Endometrial microvascular endothelial cells (primary cell): ENCODE data around the gene FUT4. TPM values are rescaled to one million over a fixed set of nuclear protein-coding genes. Genes with fewer than 3 reads are reported as not detected.
"Not testable (repeated sequence)": the region's sequence is repeated elsewhere in the genome, so short reads cannot be mapped to it uniquely, and the experiment has no call there.

Experiments used
- in situ Hi-C: cut with HindIII; loops from 2 replicates; pipeline ENCODE4 v1.10.0; 2017; ENCODE audit warnings: low sequenced_read_pairs, low pct_unique_long_range_greater_than_20kb; ENCODE audit errors: inconsistent ontology term
- total RNA-seq: library from RNA; depleted of rRNA; stranded (reverse); fragments of >200 nt; gene quantifications from one replicate; pipeline ENCODE4 v1.2.3, GENCODE V29; 2015; ENCODE audit errors: inconsistent ontology term

FUT4 gene
- total RNA-seq, 1 donor from 2014 or later = 4.0 TPM

DNA sequence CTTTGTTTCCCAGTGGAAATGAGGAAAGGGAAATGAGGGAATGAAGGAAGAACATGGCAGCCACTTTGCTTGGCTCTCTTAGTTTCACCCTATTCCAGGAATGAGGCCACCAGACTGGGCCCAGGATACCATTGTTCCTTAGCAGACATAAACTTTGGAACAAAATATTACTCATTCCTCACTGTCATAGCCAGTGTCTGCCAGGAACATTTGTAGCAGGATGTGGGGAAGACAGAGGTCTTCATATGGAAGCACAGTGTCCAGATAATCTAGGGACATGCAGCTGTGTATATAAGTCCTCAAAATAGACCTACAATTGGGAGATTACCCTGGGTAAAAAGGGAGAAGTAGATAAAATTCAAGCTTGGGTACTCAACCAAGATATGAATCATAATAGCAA is 15.2 kb upstream of the FUT4 start:
- in situ Hi-C loops = no loop called here

DNA sequence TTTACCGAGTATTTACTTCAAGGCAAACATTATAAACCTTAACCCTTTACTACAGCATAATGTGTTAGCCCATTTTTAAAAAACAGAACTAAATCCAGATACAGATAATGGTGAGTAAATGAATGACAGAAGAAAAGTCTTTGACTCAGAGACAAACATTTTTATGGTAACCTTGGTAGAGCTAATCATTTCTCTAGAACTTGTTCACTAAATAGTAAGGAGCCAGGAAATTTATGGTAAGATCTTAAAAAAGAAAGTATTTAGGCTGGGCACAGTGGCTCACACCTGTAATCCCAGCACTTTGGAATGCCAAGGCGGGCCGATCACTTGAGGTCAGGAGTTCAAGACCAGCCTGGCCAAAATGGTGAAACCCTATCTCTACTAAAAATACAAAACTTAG is 11.5 kb upstream of the FUT4 start:
- in situ Hi-C loops = no loop called here

DNA sequence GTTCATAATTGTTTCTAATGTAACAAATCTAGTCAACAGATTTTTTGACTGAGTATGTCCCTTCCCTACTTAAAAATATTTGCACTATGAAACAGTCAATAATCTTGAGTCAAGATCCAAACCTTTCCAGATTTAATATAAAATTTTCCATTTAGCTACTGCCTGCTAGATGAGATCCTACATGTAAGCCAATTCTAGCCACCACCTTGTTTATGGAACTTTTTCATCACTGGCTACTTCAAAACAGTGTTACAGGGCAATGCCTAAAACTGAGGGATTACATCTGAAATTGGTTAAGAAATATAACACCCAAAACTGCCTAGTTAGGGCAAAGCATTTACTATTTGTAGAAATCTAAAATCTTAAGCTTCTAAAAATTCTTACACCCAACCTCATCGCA is 10.5 kb upstream of the FUT4 start:
- in situ Hi-C loops = no loop called here

DNA sequence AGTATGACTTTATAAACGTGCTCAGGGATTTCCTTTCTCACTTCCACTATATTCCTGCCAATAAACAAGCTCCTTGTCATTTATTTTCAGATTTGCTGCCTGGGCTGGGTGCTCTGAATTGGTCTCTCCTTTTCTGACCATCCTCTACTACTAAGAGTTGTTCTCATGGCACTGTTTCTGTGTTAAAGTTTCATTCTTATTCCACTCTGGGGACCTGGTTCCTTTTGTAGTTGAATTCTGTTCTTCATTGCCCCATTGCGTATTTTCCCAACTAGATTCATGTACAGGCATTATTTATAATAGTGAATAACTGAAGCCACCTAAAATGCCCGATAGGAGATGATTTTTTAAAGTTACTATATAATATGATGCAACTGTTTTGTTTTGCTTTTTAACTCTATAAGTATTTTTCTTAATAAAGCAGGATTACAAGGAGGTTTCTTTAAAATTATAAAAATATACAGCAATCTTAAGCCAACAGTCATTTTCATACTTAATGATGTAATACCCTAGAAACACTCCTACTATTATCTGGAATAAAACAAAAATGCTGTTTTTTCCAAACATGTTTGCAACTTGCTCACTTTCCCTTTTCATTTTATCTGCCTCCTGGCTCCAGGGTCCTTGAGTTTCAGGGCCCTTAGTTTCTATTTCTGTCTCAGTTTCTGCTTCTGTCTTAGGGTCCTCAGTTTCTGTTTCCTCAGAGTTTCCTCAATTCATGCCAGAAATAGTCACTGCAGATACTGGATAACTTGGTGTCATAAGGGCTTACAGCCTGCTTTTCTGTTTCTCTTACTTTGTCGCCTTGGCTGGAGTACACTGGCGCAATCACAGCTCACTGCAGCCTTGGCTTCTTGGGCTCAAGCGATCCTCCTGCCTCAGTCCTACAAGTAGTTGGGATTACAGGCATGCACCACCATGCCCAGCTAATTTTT is 9.8 kb upstream of the FUT4 start:
- in situ Hi-C loops = no loop called here

DNA sequence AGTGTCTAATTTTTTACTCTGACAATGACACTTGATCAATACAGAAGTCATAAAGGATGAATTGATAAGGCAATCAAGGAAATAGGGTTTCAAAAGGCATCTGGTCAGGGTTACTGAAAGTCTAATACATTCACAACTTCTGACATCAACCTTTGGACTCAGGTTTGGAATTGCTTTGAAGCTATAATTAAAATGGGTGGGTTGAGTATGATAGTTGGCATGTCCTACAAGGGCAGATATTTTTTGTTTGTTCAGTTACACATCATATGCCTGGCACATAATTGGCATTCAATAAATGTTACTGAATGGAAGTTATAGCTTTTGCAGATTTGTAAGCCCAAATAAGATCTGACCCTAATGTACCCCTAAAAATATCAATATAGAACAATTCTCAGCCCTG is 7.3 kb upstream of the FUT4 start:
- in situ Hi-C loops = no loop called here

DNA sequence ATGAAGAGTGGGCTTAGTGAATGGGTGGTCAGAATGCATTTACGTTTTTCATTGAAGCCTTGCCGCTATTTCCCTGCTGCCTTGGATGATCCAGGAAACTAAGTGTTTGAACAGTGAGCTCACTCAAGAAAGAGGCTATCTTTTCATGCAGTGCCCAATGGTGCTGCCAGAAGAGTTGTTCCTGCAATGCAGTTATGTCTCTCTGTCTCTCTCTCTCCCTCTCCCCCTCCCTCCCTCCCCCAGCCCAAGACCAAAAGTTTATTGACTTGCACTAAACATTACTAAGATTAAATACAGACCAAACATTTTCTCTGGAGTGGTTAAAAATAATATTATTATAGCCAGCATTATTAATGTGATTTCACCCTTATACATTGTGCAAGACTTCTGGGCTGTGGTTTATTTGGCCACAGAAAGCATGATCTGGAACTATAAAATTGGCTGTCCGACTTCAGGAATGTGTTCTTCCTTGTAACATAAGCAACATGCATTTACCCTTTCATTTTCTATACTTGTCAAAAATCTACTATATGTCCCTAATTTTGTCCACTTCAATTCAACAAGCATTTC is 6.6 kb upstream of the FUT4 start:
- in situ Hi-C loops = no loop called here

DNA sequence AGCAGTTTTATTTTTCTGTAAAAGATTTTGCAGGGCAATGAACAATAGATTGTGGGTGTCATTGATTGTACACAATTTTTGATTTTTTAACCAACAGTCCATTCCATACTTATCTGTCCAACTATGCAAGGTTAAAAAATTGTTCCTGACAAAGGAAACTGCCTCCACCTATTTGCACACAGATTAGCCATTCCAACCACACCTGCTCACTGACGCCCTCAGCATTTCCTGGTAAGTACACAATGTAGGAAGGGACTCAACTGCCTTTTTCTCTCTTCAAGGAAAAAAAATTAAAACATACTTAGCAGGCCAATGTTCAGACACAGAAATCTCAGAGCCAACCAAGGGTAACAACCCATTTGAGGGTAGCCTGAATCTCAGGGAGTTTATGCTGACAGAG is 4.3 kb upstream of the FUT4 start:
- in situ Hi-C loops = no loop called here

DNA sequence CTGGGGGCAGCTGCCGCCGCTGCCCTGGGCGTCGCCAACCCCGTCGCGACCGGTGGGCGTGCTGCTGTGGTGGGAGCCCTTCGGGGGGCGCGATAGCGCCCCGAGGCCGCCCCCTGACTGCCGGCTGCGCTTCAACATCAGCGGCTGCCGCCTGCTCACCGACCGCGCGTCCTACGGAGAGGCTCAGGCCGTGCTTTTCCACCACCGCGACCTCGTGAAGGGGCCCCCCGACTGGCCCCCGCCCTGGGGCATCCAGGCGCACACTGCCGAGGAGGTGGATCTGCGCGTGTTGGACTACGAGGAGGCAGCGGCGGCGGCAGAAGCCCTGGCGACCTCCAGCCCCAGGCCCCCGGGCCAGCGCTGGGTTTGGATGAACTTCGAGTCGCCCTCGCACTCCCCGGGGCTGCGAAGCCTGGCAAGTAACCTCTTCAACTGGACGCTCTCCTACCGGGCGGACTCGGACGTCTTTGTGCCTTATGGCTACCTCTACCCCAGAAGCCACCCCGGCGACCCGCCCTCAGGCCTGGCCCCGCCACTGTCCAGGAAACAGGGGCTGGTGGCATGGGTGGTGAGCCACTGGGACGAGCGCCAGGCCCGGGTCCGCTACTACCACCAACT is 1.0 kb downstream of the FUT4 start:
- in situ Hi-C loops = no loop called here

DNA sequence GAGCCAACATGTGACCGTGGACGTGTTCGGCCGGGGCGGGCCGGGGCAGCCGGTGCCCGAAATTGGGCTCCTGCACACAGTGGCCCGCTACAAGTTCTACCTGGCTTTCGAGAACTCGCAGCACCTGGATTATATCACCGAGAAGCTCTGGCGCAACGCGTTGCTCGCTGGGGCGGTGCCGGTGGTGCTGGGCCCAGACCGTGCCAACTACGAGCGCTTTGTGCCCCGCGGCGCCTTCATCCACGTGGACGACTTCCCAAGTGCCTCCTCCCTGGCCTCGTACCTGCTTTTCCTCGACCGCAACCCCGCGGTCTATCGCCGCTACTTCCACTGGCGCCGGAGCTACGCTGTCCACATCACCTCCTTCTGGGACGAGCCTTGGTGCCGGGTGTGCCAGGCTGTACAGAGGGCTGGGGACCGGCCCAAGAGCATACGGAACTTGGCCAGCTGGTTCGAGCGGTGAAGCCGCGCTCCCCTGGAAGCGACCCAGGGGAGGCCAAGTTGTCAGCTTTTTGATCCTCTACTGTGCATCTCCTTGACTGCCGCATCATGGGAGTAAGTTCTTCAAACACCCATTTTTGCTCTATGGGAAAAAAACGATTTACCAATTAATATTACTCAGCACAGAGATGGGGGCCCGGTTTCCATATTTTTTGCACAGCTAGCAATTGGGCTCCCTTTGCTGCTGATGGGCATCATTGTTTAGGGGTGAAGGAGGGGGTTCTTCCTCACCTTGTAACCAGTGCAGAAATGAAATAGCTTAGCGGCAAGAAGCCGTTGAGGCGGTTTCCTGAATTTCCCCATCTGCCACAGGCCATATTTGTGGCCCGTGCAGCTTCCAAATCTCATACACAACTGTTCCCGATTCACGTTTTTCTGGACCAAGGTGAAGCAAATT is 1.8 kb downstream of the FUT4 start:
- in situ Hi-C loops = no loop called here

DNA sequence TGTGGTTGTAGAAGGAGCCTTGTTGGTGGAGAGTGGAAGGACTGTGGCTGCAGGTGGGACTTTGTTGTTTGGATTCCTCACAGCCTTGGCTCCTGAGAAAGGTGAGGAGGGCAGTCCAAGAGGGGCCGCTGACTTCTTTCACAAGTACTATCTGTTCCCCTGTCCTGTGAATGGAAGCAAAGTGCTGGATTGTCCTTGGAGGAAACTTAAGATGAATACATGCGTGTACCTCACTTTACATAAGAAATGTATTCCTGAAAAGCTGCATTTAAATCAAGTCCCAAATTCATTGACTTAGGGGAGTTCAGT is 2.4 kb downstream of the FUT4 start:
- in situ Hi-C loops = no loop called here

DNA sequence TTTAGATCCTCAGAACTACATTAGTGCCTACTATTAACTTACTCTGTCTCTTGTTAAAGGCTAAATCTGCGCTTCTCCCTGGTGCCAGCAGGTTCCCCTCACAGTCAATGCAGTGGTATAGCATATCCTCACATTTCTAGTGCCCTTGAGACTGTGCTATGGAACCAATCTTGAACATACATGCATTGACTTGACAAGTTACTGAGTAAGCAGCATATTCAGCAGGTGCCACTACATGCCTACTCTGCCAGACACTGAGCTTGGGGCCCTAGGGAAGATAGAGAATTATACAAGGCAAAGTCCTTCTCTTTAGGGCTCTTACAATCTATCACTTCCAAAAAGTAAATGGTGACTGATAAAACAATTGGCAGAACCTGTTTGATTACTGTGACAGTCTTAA is 3.2 kb downstream of the FUT4 start:
- in situ Hi-C loops = no loop called here

DNA sequence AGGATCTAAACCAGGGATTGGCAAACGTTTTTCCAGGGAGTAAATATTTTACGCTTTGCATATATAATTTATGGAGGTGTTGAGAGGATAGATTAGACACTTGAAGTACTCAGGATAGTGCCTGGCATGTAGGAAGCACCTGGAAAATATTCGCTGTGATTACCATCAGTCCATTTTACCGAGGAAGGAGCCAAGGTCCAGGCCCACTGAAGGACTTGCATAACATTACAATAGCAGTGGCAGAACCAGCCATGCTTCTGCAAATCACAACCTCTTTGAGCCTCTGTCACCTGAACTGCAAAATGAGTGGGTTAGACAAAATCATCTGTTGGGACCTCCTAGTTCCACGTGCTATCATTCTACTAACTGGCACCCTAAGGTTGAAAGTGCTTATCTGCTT is 5.4 kb downstream of the FUT4 start:
- in situ Hi-C loops = no loop called here

DNA sequence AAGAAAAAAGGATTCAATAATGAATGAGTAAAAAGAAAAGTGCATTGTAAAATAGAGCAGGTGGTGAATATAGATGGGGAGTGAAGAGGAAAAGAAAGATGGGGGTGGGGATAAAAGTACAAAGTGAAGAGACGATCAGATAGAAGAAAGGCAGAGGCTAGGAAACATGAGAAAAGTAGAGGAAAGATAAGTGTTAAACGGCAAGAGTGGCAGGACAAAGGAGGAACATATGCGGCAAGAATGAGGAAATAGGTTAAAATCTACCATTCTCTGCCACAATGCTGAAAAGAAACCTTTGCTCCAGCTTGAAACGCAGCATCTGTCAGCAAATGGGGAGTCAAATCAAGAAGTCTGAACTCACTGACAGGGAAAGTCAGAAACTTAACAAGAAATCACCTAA is 6.8 kb downstream of the FUT4 start:
- in situ Hi-C loops = no loop called here

DNA sequence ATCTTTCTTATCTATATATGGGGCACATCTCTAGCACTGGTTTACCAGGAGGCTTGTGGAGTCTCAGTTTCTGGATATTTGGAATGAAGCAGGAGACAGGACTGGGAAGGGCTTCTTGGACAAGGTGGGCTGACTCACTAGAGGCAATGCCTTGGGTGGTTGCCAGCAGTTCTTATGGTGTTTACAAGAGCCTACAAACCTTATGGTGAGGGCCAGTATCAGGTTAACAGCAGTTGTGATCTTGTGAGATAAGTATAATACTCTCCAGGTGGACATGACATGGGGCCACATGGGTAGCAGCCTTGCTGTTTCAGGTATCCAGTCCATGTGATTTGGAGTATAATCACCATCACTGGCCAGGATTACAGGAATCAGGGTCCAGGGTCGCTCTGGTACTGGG is 10.2 kb downstream of the FUT4 start:
- in situ Hi-C loops = no loop called here

DNA sequence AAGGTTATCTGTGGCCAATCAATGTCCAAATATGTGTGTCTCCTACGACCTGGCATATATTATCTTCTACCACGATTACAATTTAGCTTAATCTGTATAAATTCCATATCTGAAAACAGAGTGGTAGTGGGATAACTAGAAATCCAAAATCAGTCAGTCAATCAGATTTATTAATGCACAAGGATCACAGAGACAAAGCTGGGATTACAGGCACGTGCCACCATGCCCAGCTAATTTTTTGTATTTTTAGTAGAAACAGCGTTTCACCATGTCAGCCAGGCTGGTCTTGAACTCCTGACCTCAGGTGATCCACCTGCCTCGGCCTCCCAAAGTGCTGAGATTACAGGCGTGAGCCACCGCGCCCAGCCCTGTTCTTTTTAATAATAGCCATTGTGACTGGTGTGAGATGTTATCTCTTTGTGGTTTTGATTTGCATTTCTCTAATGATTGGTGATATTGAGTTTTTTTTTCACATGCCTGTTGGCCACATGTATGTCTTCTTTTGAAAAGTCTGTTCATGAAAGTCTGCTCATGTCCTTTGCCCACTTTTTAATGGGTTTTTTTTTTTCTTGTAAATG is 12.1 kb downstream of the FUT4 start:
- in situ Hi-C loops = not testable (repeated sequence)

DNA sequence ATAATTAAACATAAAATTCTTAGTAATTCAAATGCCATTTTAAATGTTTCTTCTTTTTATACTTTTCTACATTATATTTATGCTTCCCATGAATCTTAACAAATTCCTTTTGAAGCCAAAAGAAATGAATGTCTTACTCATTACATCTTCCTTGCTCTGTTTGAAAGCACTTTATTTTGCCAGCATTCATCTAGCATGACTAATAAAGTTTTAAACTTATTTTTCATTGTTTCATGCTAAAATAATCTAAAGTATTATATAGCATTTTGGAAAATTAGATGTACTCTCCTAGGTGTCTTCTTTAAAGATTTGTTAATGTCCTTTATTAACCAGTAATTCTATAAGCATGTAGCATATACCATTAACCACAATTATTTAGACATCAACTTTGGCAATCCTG is 13.7 kb downstream of the FUT4 start:
- in situ Hi-C loops = no loop called here

DNA sequence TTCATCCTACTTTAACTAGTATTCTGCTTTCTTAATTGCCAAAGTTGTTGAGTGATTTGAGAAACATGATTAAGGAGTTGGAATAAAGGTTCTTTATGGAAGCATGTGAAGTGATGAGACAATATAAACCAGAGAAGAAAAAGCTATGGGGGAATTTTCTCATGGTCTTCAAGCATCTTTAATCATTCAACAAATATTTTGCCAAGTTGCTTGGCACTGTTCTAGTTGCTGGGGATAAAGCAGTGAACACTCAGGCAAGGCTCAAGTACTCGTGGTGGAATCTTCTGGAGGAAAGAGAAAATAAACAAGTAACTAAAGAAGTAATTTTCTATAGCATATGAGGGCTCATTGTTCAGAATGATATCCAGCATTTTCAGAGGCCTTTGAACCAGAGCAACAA is 14.3 kb downstream of the FUT4 start:
- in situ Hi-C loops = no loop called here

DNA sequence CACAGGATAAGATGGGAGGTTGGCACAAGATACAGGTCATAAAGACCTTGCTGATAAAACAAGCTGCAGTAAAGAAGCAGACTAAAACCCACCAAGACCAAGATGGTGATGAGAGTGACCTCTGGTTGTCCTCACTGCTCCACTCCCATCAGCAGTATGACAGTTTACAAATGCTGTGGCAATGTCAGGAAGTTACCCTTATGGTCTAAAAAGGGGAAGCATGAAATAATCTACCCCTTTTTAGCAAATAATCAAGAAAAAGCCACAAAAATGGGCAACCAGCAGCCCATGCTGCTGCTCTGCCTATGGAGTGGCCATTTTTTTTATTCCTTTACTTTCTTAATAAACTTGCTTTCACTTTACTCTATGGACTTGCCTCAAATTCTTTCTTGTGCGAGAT is 14.7 kb downstream of the FUT4 start:
- in situ Hi-C loops = no loop called here

DNA sequence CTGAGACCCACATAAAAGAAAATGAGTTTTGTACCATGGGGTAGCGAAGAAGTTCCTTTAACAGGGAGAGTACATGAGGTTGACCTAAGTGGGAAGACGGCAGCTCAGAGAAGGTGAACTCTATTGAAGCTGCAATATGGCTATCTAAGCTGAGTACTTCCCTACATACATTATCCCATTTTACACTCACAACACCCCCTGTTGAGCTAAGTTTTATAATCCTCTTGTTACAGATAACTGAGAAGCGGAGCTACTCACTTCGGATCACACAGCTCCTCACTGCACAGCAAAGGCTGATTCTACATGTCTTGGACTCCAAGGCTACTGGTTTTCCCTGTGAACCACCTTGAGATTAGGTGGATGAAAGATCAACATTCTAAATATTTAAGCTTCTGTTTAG is 15.2 kb downstream of the FUT4 start:
- in situ Hi-C loops = no loop called here
